IMR-90 (cell line): ENCODE results near the gene ZBTB22. TPM values are rescaled to one million over a fixed set of nuclear protein-coding genes. Genes with fewer than 3 reads are reported as not detected.
"Not testable (repeated sequence)": the region's sequence is repeated elsewhere in the genome, so short reads cannot be mapped to it uniquely, and the experiment has no call there.

Source experiments
- ATAC-seq: fragments of 200-7000 bp; cut with Tn5 transposase; 2 replicates; pipeline ENCODE4 v1.9.1; 2020; ENCODE audit warnings: low read depth, mild to moderate bottlenecking, moderate library complexity
- BruUV-seq: library from RNA; stranded (reverse); fragments of 400-500 nt; replicated peaks from 2 replicates; lab custom pipeline; 2021; lab: Mats Ljungman, UMichigan
- CTCF ChIA-PET: fragments of 300-600 bp; formaldehyde crosslinking; extraction: SDS; loops from one replicate; lab custom pipeline; 2021; ENCODE audit warnings: antibody characterized with exemption; lab: Yijun Ruan, JAX
- POLR2A ChIA-PET: fragments of 300-600 bp; sonication (Branson Sonifier 250); formaldehyde crosslinking; loops from one replicate; lab custom pipeline; 2022; ENCODE audit warnings: antibody characterized with exemption; ENCODE audit not compliant: unreplicated experiment; lab: Charles Lee
- DNase-seq: peaks from one replicate; pipeline ENCODE4 v3.0.0; 2013
- H2AFZ ChIP-seq: replicated peaks from 2 replicates; pipeline ENCODE3; 2013; ENCODE audit warnings: low read length, mild to moderate bottlenecking; ENCODE audit not compliant: poor library complexity
- H2AK5ac ChIP-seq: 2 replicates; pipeline ENCODE4 v1.6.1; 2013; ENCODE audit warnings: low read depth, low read length, inconsistent platforms
- H2AK9ac ChIP-seq: replicated peaks from 2 replicates; pipeline ENCODE3; 2013; ENCODE audit warnings: mild to moderate bottlenecking, low read depth, low read length, moderate library complexity; ENCODE audit not compliant: poor library complexity
- H2BK120ac ChIP-seq: 2 replicates; pipeline ENCODE4 v1.6.1; 2013; ENCODE audit warnings: low read depth, low read length, inconsistent platforms
- H2BK15ac ChIP-seq: 3 replicates; pipeline ENCODE4 v1.6.1; 2013; ENCODE audit warnings: low read depth, low read length, inconsistent platforms
- H2BK20ac ChIP-seq: 2 replicates; pipeline ENCODE4 v1.6.1; 2013; ENCODE audit warnings: low read depth, mild to moderate bottlenecking, inconsistent platforms, low read length, moderate library complexity
- H2BK5ac ChIP-seq: 2 replicates; pipeline ENCODE4 v1.6.1; 2013; ENCODE audit warnings: mild to moderate bottlenecking, low read depth, low read length, inconsistent platforms; ENCODE audit not compliant: poor library complexity, severe bottlenecking
- H3K14ac ChIP-seq: replicated peaks from 2 replicates; pipeline ENCODE4 v1.6.1; 2013; ENCODE audit warnings: low read depth, low read length, inconsistent platforms
- H3K18ac ChIP-seq: 2 replicates; pipeline ENCODE4 v1.6.1; 2013; ENCODE audit warnings: low read depth, low read length, control low read depth
- H3K23ac ChIP-seq: 2 replicates; pipeline ENCODE4 v1.6.1; 2013; ENCODE audit warnings: low read depth, low read length, inconsistent platforms
- H3K27ac ChIP-seq: 2 replicates; pipeline ENCODE4 v1.5.1; 2013; ENCODE audit warnings: mild to moderate bottlenecking, control low read depth, low read length; ENCODE audit not compliant: insufficient read depth
- H3K27me3 ChIP-seq: 2 replicates; pipeline ENCODE4 v1.6.1; 2013; ENCODE audit warnings: low read length; ENCODE audit not compliant: control insufficient read depth, insufficient read depth
- H3K36me3 ChIP-seq: 2 replicates; pipeline ENCODE4 v1.6.1; 2013; ENCODE audit warnings: low read length, mixed read lengths; ENCODE audit not compliant: control insufficient read depth, insufficient read depth
- H3K4ac ChIP-seq: 2 replicates; pipeline ENCODE4 v1.6.1; 2013; ENCODE audit warnings: low read depth, low read length, inconsistent platforms
- H3K4me1 ChIP-seq: 2 replicates; pipeline ENCODE4 v1.6.1; 2013; ENCODE audit warnings: low read length, mixed read lengths; ENCODE audit not compliant: control insufficient read depth, insufficient read depth
- H3K4me2 ChIP-seq: 2 replicates; pipeline ENCODE4 v1.6.1; 2013; ENCODE audit warnings: low read depth, mild to moderate bottlenecking, control low read depth, low read length, moderate library complexity
- H3K4me3 ChIP-seq: 2 replicates; pipeline ENCODE4 v1.5.1; 2013; ENCODE audit warnings: low read depth, mild to moderate bottlenecking, control low read depth, low read length, moderate library complexity; ENCODE audit not compliant: insufficient read depth
- H3K56ac ChIP-seq: 2 replicates; pipeline ENCODE4 v1.6.1; 2013; ENCODE audit warnings: low read length, inconsistent platforms; ENCODE audit not compliant: insufficient read depth; ENCODE audit errors: extremely low read depth
- H3K79me1 ChIP-seq, 2 experiments: 2 replicates each; pipeline ENCODE4 v1.6.1; 2013; ENCODE audit warnings: low read length in 2 of 2, inconsistent platforms in 1 of 2, low read depth in 1 of 2
- H3K9ac ChIP-seq: 2 replicates; pipeline ENCODE4 v1.6.1; 2013; ENCODE audit warnings: low read depth, low read length, control low read depth
- H3K9me1 ChIP-seq: 2 replicates; pipeline ENCODE4 v1.6.1; 2013; ENCODE audit warnings: low read length, inconsistent platforms; ENCODE audit not compliant: insufficient read depth
- H3K9me3 ChIP-seq: 2 replicates; pipeline ENCODE4 v1.6.1; 2013; ENCODE audit warnings: low read length; ENCODE audit not compliant: control insufficient read depth, insufficient read depth
- H4K20me1 ChIP-seq: 2 replicates; pipeline ENCODE4 v1.6.1; 2013; ENCODE audit warnings: low read length, inconsistent platforms; ENCODE audit not compliant: insufficient read depth
- H4K5ac ChIP-seq: 2 replicates; pipeline ENCODE4 v1.6.1; 2013; ENCODE audit warnings: mild to moderate bottlenecking, low read depth, low read length, control low read depth
- H4K8ac ChIP-seq, 2 experiments: 2 replicates each; pipeline ENCODE4 v1.6.1; 2013; ENCODE audit warnings: low read depth in 2 of 2, low read length in 2 of 2, control low read depth in 1 of 2, inconsistent platforms in 1 of 2
- H4K91ac ChIP-seq: 2 replicates; pipeline ENCODE4 v1.6.1; 2013; ENCODE audit warnings: low read depth, low read length, inconsistent platforms; ENCODE audit not compliant: insufficient read depth
- RAD21 ChIP-seq: IDR thresholded peaks from 2 replicates; pipeline ENCODE4 v1.6.1; 2012; ENCODE audit warnings: low read length, improper control_type of control experiment
- RCOR1 ChIP-seq: IDR thresholded peaks from 2 replicates; pipeline ENCODE4 v1.6.1; 2012; ENCODE audit warnings: mild to moderate bottlenecking, low read length, improper control_type of control experiment; ENCODE audit not compliant: insufficient replicate concordance
- WGBS, 2 experiments: methylation state at CpG; one replicate each; pipeline versions ENCODE4 v1.1.5 to v1.1.7; 2013; ENCODE audit warnings: missing lambda C conversion rate in 2 of 2; ENCODE audit not compliant: insufficient read length in 1 of 2; ENCODE audit errors: extremely low coverage in 2 of 2; 5-methylcytosine and 5-hydroxymethylcytosine counted together
- dilution Hi-C: fragments of 300-500 bp; cut with HindIII; formaldehyde crosslinking; loops from one replicate; pipeline ENCODE4 v1.14.3; 2018; ENCODE audit warnings: low sequenced_read_pairs; ENCODE audit not compliant: unreplicated experiment
- in situ Hi-C: fragments of 300-500 bp; cut with MboI; formaldehyde crosslinking; loops from 3 replicates; pipeline ENCODE4 v1.14.3; 2019; ENCODE audit warnings: low sequenced_read_pairs, inconsistent platforms, mixed read lengths
- intact Hi-C: fragments of 100-400 bp; cut with micrococcal nuclease; formaldehyde crosslinking; loops from 2 replicates; pipeline ENCODE4 v1.10.0; 2022
- polyA plus RNA-seq, 3 experiments: library from polyadenylated mRNA; depleted of rRNA; stranded (reverse); fragments of >200 nt; gene quantifications; 2 replicates each; pipeline ENCODE4 v1.2.3, GENCODE V29; 2012; ENCODE audit warnings: low replicate concordance in 1 of 3
- total RNA-seq: library from RNA; depleted of rRNA; stranded (reverse); fragments of >200 nt; gene quantifications from 2 replicates; pipeline ENCODE4 v1.2.3, GENCODE V29; 2012

The ZBTB22 gene
- total and polyA plus RNA-seq, 2 of the 4 experiments (the other 2 are of a cell fraction), result 6.8 to 13.0 TPM

- no peak for TF ChIP-seq RCOR1
- TF ChIP-seq RAD21, result no peak
Observed at GRCh38 chr6:33286946-33287914, 30.3 kb downstream of the ZBTB22 start (continued).

DNA sequence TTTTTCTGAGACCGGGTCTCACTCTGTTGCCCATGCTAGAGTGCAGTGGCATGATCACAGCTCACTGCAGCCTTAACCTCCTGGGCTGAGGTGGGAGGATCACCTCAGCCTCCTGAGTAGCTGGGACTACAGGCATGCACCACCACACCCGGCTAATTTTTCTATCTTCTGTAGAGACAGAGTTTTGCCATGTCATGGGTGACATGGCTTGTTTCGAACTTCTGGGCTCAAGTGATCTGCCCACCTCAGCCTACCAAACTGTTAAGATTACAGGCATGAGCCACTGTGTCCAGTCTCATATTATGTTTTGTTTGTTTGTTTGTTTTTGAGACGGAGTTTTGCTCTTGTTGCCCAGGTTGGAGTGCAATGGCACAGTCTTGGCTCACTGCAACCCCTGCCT is 32.3 kb downstream of the ZBTB22 start:
- in situ Hi-C loops, H4K91ac ChIP-seq, BruUV-seq, dilution Hi-C loops, H2AK5ac ChIP-seq, ATAC-seq, H3K9me3 ChIP-seq, H2BK120ac ChIP-seq, H4K8ac ChIP-seq, DNase-seq, H2BK5ac ChIP-seq, H3K56ac ChIP-seq, H3K4me2 ChIP-seq, H3K9ac ChIP-seq, CTCF ChIA-PET, intact Hi-C loops, H2AFZ ChIP-seq, H3K27ac ChIP-seq, H3K14ac ChIP-seq, H3K23ac ChIP-seq, H3K4me1 ChIP-seq, H4K5ac ChIP-seq, H3K27me3 ChIP-seq, H3K4me3 ChIP-seq, H3K4ac ChIP-seq, H4K20me1 ChIP-seq, POLR2A ChIA-PET, H2BK20ac ChIP-seq, H3K18ac ChIP-seq, H2BK15ac ChIP-seq, H2AK9ac ChIP-seq, H3K9me1 ChIP-seq: not testable (repeated sequence)
- Histone ChIP-seq H3K79me1 (peaks cover 30 to 50% of the 10 kb centered on the region in 2 experiments; a peak in 3 of 4 replicates), H3K36me3 (peaks cover 48% of the 10 kb centered on the region)
- no CpG with 5 or more reads among the region's 4 CpGs for WGBS, 2 experiments
